ENCODE results near the gene BTBD9.
A peak's percentile ranks its signal among the peaks of the same experiment; 100 is the strongest.

BTBD9 gene

GRCh38 chr6:38554014-38554413 lies 85.7 kb downstream of the BTBD9 start:
- DNase-seq (ENCODE audit: low read depth) = no peak
- H3K4me3 ChIP-seq (replicated peaks; ENCODE audit: low read depth, low read length) = no peak overlapping the region
- TF ChIP-seq CTCF (IDR thresholded peaks at IDR 0.05; ENCODE audit: low read length, missing control alignments) = no peak

GRCh38 chr6:38552121-38552520 lies 87.6 kb downstream of the BTBD9 start:
- no peak for TF ChIP-seq CTCF (IDR thresholded peaks at IDR 0.05; ENCODE audit: low read length, missing control alignments)
- DNase-seq (ENCODE audit: low read depth) = no peak
- no peak overlapping the region for H3K4me3 ChIP-seq (replicated peaks; ENCODE audit: low read depth, low read length)

- DNase-seq (ENCODE audit: low read depth) = no peak
- no peak overlapping the region for H3K4me3 ChIP-seq (replicated peaks; ENCODE audit: low read depth, low read length)
- no peak for TF ChIP-seq CTCF (IDR thresholded peaks at IDR 0.05; ENCODE audit: low read length, missing control alignments)
Observed at GRCh38 chr6:38549795-38550194, 89.9 kb downstream of the BTBD9 start.

- H3K4me3 ChIP-seq (replicated peaks; ENCODE audit: low read depth, low read length) = no peak overlapping the region
- no peak for DNase-seq (ENCODE audit: low read depth)
- no peak for TF ChIP-seq CTCF (IDR thresholded peaks at IDR 0.05; ENCODE audit: low read length, missing control alignments)
Observed at GRCh38 chr6:38549180-38549579, 90.5 kb downstream of the BTBD9 start.

GRCh38 chr6:38543022-38543421 lies 96.7 kb downstream of the BTBD9 start:
- no peak overlapping the region for H3K4me3 ChIP-seq (replicated peaks; ENCODE audit: low read depth, low read length)
- DNase-seq (ENCODE audit: low read depth) = no peak
- TF ChIP-seq CTCF (IDR thresholded peaks at IDR 0.05; ENCODE audit: low read length, missing control alignments) = no peak

- no peak overlapping the region for H3K4me3 ChIP-seq (replicated peaks; ENCODE audit: low read depth, low read length)
- peak; percentile 49 for DNase-seq (ENCODE audit: low read depth)
- TF ChIP-seq CTCF (IDR thresholded peaks at IDR 0.05; ENCODE audit: low read length, missing control alignments) = no peak
Observed at GRCh38 chr6:38542031-38542430, 97.7 kb downstream of the BTBD9 start.

- no peak overlapping the region for H3K4me3 ChIP-seq (replicated peaks; ENCODE audit: low read depth, low read length)
- no peak for TF ChIP-seq CTCF (IDR thresholded peaks at IDR 0.05; ENCODE audit: low read length, missing control alignments)
- no peak for DNase-seq (ENCODE audit: low read depth)
Observed at GRCh38 chr6:38533064-38533463, 106.7 kb downstream of the BTBD9 start.

Data from fibroblast of pulmonary artery (primary cell).